GM12865 (cell line): ENCODE data around the gene ZNF771.
"Not testable (repeated sequence)": the region's sequence is repeated elsewhere in the genome, so short reads cannot be mapped to it uniquely, and the experiment has no call there.

Experiments
- DNase-seq: peaks from one replicate; pipeline ENCODE4 v3.0.0; 2010; ENCODE audit warnings: low read depth
- H3K4me3 ChIP-seq: 2 replicates; pipeline ENCODE4 v1.5.1; 2011; ENCODE audit warnings: mild to moderate bottlenecking, low read depth, low read length, control low read depth
- CTCF ChIP-seq: IDR thresholded peaks from 2 replicates; pipeline ENCODE4 v1.5.1; 2011; ENCODE audit warnings: low read length, control low read depth, low read depth, inconsistent platforms; ENCODE audit not compliant: insufficient read depth; ENCODE audit errors: missing control alignments

Gene ZNF771

GRCh38 chr16:30395155-30395991 lies 12.0 kb upstream of the ZNF771 start, which contains the start of gene ZNF48:
Gene ZNF48 (plus strand): TSS chr16:30395420. CDS start chr16:30395795, 375 bp downstream.
- peak; percentile 31 for TF ChIP-seq CTCF
- H3K4me3 ChIP-seq, result peak within 1 kb of the TSS; percentile 85
- peak; percentile 89 for DNase-seq

- no peak for DNase-seq
- H3K4me3 ChIP-seq, result peak overlapping the region; percentile 85
Measured at GRCh38 chr16:30395992-30396585, 11.3 kb upstream of the ZNF771 start.

GRCh38 chr16:30396627-30397026 lies 10.8 kb upstream of the ZNF771 start:
- DNase-seq, H3K4me3 ChIP-seq: not testable (repeated sequence)

More at GRCh38 chr16:30395992-30396585, 11.3 kb upstream of the ZNF771 start:
- no peak for TF ChIP-seq CTCF

GRCh38 chr16:30397056-30397455 lies 10.3 kb upstream of the ZNF771 start:
- no peak for DNase-seq
- H3K4me3 ChIP-seq, result no peak overlapping the region
- TF ChIP-seq CTCF, result no peak

- no peak for TF ChIP-seq CTCF
- no peak for DNase-seq
- no peak overlapping the region for H3K4me3 ChIP-seq
Measured at GRCh38 chr16:30397776-30398660, 9.4 kb upstream of the ZNF771 start.

GRCh38 chr16:30398661-30399434 lies 8.6 kb upstream of the ZNF771 start:
- no peak for DNase-seq
- H3K4me3 ChIP-seq, result no peak overlapping the region
- TF ChIP-seq CTCF, result no peak
